Hippocampal formation (tissue), 2 donors: Measurements from ENCODE around the gene PHC2.
A peak's percentile ranks its signal among the peaks of the same experiment; 100 is the strongest.
"Not testable (repeated sequence)": the region's sequence is repeated elsewhere in the genome, so short reads cannot be mapped to it uniquely, and the experiment has no call there.

Experiments used
- DNase-seq, 2 donors: peaks; one replicate each; lab custom pipeline; 2025; lab: John Stamatoyannopoulos, UW

The PHC2 gene

GRCh38 chr1:33316601-33317000 lies 114.3 kb downstream of the PHC2 start:
- DNase-seq: no peak

- DNase-seq: no peak
Observed at GRCh38 chr1:33314416-33314815, 116.5 kb downstream of the PHC2 start.

- no peak for DNase-seq
Observed at GRCh38 chr1:33312413-33312749, 118.5 kb downstream of the PHC2 start.

- no peak for DNase-seq
Observed at GRCh38 chr1:33311706-33312412, 119.0 kb downstream of the PHC2 start.

GRCh38 chr1:33310702-33311101 lies 120.2 kb downstream of the PHC2 start:
- no peak for DNase-seq

GRCh38 chr1:33309351-33309750 lies 121.5 kb downstream of the PHC2 start:
- not testable (repeated sequence) for DNase-seq

- DNase-seq: no peak
Observed at GRCh38 chr1:33307494-33307864, 123.4 kb downstream of the PHC2 start.

GRCh38 chr1:33306653-33307493 lies 124.0 kb downstream of the PHC2 start:
- DNase-seq: no peak

- DNase-seq: no peak
Observed at GRCh38 chr1:33305816-33306652, 124.9 kb downstream of the PHC2 start.

GRCh38 chr1:33305016-33305415 lies 125.9 kb downstream of the PHC2 start:
- no peak for DNase-seq

GRCh38 chr1:33302325-33302724 lies 128.6 kb downstream of the PHC2 start:
- DNase-seq: no peak

GRCh38 chr1:33301273-33301984 lies 129.5 kb downstream of the PHC2 start:
- DNase-seq: no peak

GRCh38 chr1:33300673-33301072 lies 130.2 kb downstream of the PHC2 start:
- no peak for DNase-seq

GRCh38 chr1:33299461-33300155 lies 131.3 kb downstream of the PHC2 start:
- no peak for DNase-seq

- DNase-seq: no peak
Observed at GRCh38 chr1:33298623-33299277, 132.1 kb downstream of the PHC2 start.

- no peak for DNase-seq
Observed at GRCh38 chr1:33297911-33298622, 132.8 kb downstream of the PHC2 start.

GRCh38 chr1:33296824-33297223 lies 134.1 kb downstream of the PHC2 start:
- DNase-seq: no peak

GRCh38 chr1:33296082-33296458 lies 134.8 kb downstream of the PHC2 start:
- DNase-seq: no peak

- DNase-seq: peak; percentile 54 to 78
Observed at GRCh38 chr1:33295450-33296081, 135.3 kb downstream of the PHC2 start.

GRCh38 chr1:33295023-33295422 lies 135.9 kb downstream of the PHC2 start:
- no peak for DNase-seq
